Measurements from ENCODE around the gene CCDC141. TPM values are rescaled to one million over a fixed set of nuclear protein-coding genes. Genes with fewer than 3 reads are reported as not detected.

Gene CCDC141
- total and polyA plus RNA-seq, 11 donors = 10.6 to 258 (median 137) TPM

GRCh38 chr2:178933493-178933892, 116.4 kb downstream of the CCDC141 start:
- H3K9me3 ChIP-seq = peaks cover 0 to 36% (median 0%) of the 10 kb centered on the region in 12 donors
- no peak overlapping the region for H3K27ac ChIP-seq
- 70 to 77% (median 73%) methylated on average over 3 of the region's 3 CpGs for WGBS, 4 donors
- ATAC-seq = no peak
- no peak for DNase-seq
- H3K4me3 ChIP-seq = no peak overlapping the region
- no peaks in the 10 kb centered on the region for H3K27me3 ChIP-seq
- no peak for TF ChIP-seq POLR2A (IDR thresholded peaks at IDR 0.05)
- TF ChIP-seq CTCF (IDR thresholded peaks at IDR 0.05) = no peak
- intact Hi-C loops (cut with DNase I) = no loop called here
- H3K4me1 ChIP-seq = peaks cover 0 to 2% (median 0%) of the 10 kb centered on the region in 12 donors
- H3K36me3 ChIP-seq = peaks cover 0 to 37% (median 0%) of the 10 kb centered on the region in 9 donors

GRCh38 chr2:178928077-178928476, 121.9 kb downstream of the CCDC141 start:
- Histone ChIP-seq H3K36me3 (peaks cover 0 to 8% (median 0%) of the 10 kb centered on the region in 9 donors), H3K27ac (peak overlapping the region in 1 of 12 donors; percentile 2), H3K27me3 (no peaks in the 10 kb centered on the region), H3K4me3 (no peak overlapping the region), H3K9me3 (peaks cover 0 to 17% (median 0%) of the 10 kb centered on the region in 12 donors), H3K4me1 (peaks cover 0 to 10% (median 0%) of the 10 kb centered on the region in 12 donors)
- TF ChIP-seq POLR2A (IDR thresholded peaks at IDR 0.05) = no peak
- TF ChIP-seq CTCF (IDR thresholded peaks at IDR 0.05) = no peak
- intact Hi-C loops (cut with DNase I) = no loop called here
- WGBS, 4 donors = 83 to 90% (median 87%) methylated on average over 4 of the region's 4 CpGs
- ATAC-seq (peak in 3 of 4 donors; percentile 45 to 61 (median 58)), DNase-seq (no peak)

GRCh38 chr2:178927173-178927572, 122.8 kb downstream of the CCDC141 start:
- peaks cover 0 to 10% (median 0%) of the 10 kb centered on the region in 12 donors for H3K4me1 ChIP-seq
- DNase-seq = no peak
- ATAC-seq = peak in 2 of 4 donors; percentile 19 to 20
- H3K9me3 ChIP-seq = peaks cover 0 to 17% (median 0%) of the 10 kb centered on the region in 12 donors
- no peak overlapping the region for H3K27ac ChIP-seq
- intact Hi-C loops (cut with DNase I) = no loop called here
- H3K36me3 ChIP-seq = peaks cover 0 to 8% (median 0%) of the 10 kb centered on the region in 9 donors
- H3K4me3 ChIP-seq = no peak overlapping the region
- H3K27me3 ChIP-seq = no peaks in the 10 kb centered on the region
- WGBS, 4 donors = 64 to 76% (median 66%) methylated on average over 7 of the region's 7 CpGs
- TF ChIP-seq POLR2A (IDR thresholded peaks at IDR 0.05) (no peak), CTCF (IDR thresholded peaks at IDR 0.05) (no peak)

- DNase-seq (no peak), ATAC-seq (no peak)
- Histone ChIP-seq H3K36me3 (no peaks in the 10 kb centered on the region), H3K4me1 (peaks cover 0 to 10% (median 0%) of the 10 kb centered on the region in 12 donors), H3K27ac (no peak overlapping the region), H3K27me3 (no peaks in the 10 kb centered on the region), H3K4me3 (no peak overlapping the region), H3K9me3 (no peaks in the 10 kb centered on the region)
- intact Hi-C loops (cut with DNase I) = no loop called here
- WGBS, 4 donors = 79 to 94% (median 92%) methylated on average over 1 of the region's 1 CpG
- TF ChIP-seq CTCF (IDR thresholded peaks at IDR 0.05) (no peak), POLR2A (IDR thresholded peaks at IDR 0.05) (no peak)
These were observed 125.1 kb downstream of the CCDC141 start for GRCh38 chr2:178924817-178925216.
